Prostate gland (tissue), 2 donors: ENCODE measurements around the gene CHST3. TPM values are rescaled to one million over a fixed set of nuclear protein-coding genes. Genes with fewer than 3 reads are reported as not detected.
"Not testable (repeated sequence)": the region's sequence is repeated elsewhere in the genome, so short reads cannot be mapped to it uniquely, and the experiment has no call there.

Source experiments
- DNase-seq: peaks from one replicate; pipeline ENCODE4 v3.0.0-alpha.2; 2019; ENCODE audit warnings: low spot score
- H3K27ac ChIP-seq, 2 donors: fragments of 200-600 bp; sonication (generic); 2 replicates each; pipeline ENCODE4 v1.5.1; 2017 to 2019
- H3K27me3 ChIP-seq: fragments of 200-600 bp; sonication (generic); replicated peaks from 2 replicates; pipeline ENCODE4 v1.5.1; 2019; ENCODE audit not compliant: insufficient read depth
- H3K36me3 ChIP-seq, 2 donors: fragments of 200-600 bp; sonication (generic); 1 replicate in 1 of 2; 2 replicates in 1 of 2; pipeline versions ENCODE4 v1.5.1 to v1.8.1; 2017 to 2019
- H3K4me1 ChIP-seq: fragments of 200-600 bp; sonication (generic); replicated peaks from 2 replicates; pipeline ENCODE4 v1.5.1; 2019
- H3K4me3 ChIP-seq, 2 donors: fragments of 200-600 bp; sonication (generic); 2 replicates each; pipeline ENCODE4 v1.5.1; 2017 to 2019
- H3K9me3 ChIP-seq: fragments of 200-600 bp; sonication (generic); 2 replicates; pipeline ENCODE4 v1.5.1; 2017
- CTCF ChIP-seq, 4 experiments: fragments of 200-600 bp in 2 of 4; fragments of 450-650 bp in 2 of 4; sonication (generic) in 2 of 4; IDR thresholded peaks; 1 replicate in 3 of 4; 2 replicates in 1 of 4; pipeline ENCODE4 v1.5.1; 2016 to 2019; ENCODE audit warnings: antibody characterized with exemption in 4 of 4, mild to moderate bottlenecking in 2 of 4, moderate library complexity in 2 of 4
- POLR2A ChIP-seq: fragments of 450-650 bp; IDR thresholded peaks from one replicate; pipeline ENCODE4 v1.6.1; 2016; ENCODE audit warnings: antibody characterized with exemption, mild to moderate bottlenecking
- POLR2AphosphoS5 ChIP-seq: sonication (generic); formaldehyde crosslinking; IDR thresholded peaks from one replicate; pipeline ENCODE4 v1.6.1; 2017; ENCODE audit warnings: antibody characterized with exemption
- WGBS: methylation state at CpG from one replicate; pipeline ENCODE4 v1.1.5; 2018; 5-methylcytosine and 5-hydroxymethylcytosine counted together
- intact Hi-C: fragments of 100-400 bp; cut with DNase I; formaldehyde crosslinking; loops from one replicate; pipeline ENCODE4 v1.14.2; 2022
- total RNA-seq, 2 donors: library from RNA; depleted of rRNA; stranded (reverse); fragments of >200 nt; gene quantifications; one replicate each; pipeline ENCODE4 v1.1.0, GENCODE V29; 2016

The CHST3 gene
- total RNA-seq, 2 donors from 2014 or later = 16.5 to 197 TPM

- H3K4me3 ChIP-seq = no peak overlapping the region
- no peak for TF ChIP-seq POLR2A
- no peak for TF ChIP-seq CTCF (IDR thresholded peaks at IDR 0.05)
- TF ChIP-seq POLR2AphosphoS5 = no peak
- intact Hi-C loops = no loop called here
- 90% methylated on average over 9 of the region's 9 CpGs for WGBS
- no peaks in the 10 kb centered on the region for H3K9me3 ChIP-seq
- H3K27me3 ChIP-seq = no peaks in the 10 kb centered on the region
- peak overlapping the region in 1 of 2 donors; percentile 68 for H3K27ac ChIP-seq
- DNase-seq = no peak
- H3K4me1 ChIP-seq = peaks cover 9% of the 10 kb centered on the region
- no peaks in the 10 kb centered on the region for H3K36me3 ChIP-seq
These were observed 9.7 kb downstream of the CHST3 start for GRCh38 chr10:71973777-71974488.

GRCh38 chr10:71974489-71975021 is 10.4 kb downstream of the CHST3 start:
- Histone ChIP-seq H3K27ac (peak overlapping the region in 1 of 2 donors; percentile 68), H3K4me1 (peaks cover 9% of the 10 kb centered on the region), H3K36me3 (no peaks in the 10 kb centered on the region), H3K4me3 (no peak overlapping the region), H3K27me3 (no peaks in the 10 kb centered on the region), H3K9me3 (no peaks in the 10 kb centered on the region)
- TF ChIP-seq CTCF (IDR thresholded peaks at IDR 0.05) (no peak), POLR2A (no peak), POLR2AphosphoS5 (no peak)
- intact Hi-C loops = no loop called here
- WGBS = 66% methylated on average over 6 of the region's 6 CpGs
- no peak for DNase-seq

- H3K4me3 ChIP-seq = no peak overlapping the region
- DNase-seq = peak; percentile 55
- no peaks in the 10 kb centered on the region for H3K36me3 ChIP-seq
- H3K4me1 ChIP-seq = peaks cover 9% of the 10 kb centered on the region
- 50% methylated on average over 14 of the region's 15 CpGs for WGBS
- TF ChIP-seq POLR2A (no peak), CTCF (IDR thresholded peaks at IDR 0.05) (no peak), POLR2AphosphoS5 (no peak)
- H3K9me3 ChIP-seq = no peaks in the 10 kb centered on the region
- intact Hi-C loops = no loop called here
- H3K27me3 ChIP-seq = no peaks in the 10 kb centered on the region
- H3K27ac ChIP-seq = peak overlapping the region; percentile 59 to 68
These were observed 11.1 kb downstream of the CHST3 start for GRCh38 chr10:71975087-71975870.

GRCh38 chr10:71975871-71976725 is 11.9 kb downstream of the CHST3 start:
- TF ChIP-seq POLR2AphosphoS5 (peak; percentile 42), CTCF (IDR thresholded peaks at IDR 0.05) (no peak), POLR2A (no peak)
- Histone ChIP-seq H3K27ac (peak overlapping the region; percentile 59 to 68), H3K9me3 (no peaks in the 10 kb centered on the region), H3K4me3 (no peak overlapping the region), H3K36me3 (no peaks in the 10 kb centered on the region), H3K4me1 (peaks cover 15% of the 10 kb centered on the region), H3K27me3 (no peaks in the 10 kb centered on the region)
- WGBS = 27% methylated on average over 12 of the region's 12 CpGs
- DNase-seq = peak; percentile 40
- intact Hi-C loops = no loop called here

- H3K9me3 ChIP-seq, intact Hi-C loops, H3K27me3 ChIP-seq, H3K27ac ChIP-seq, H3K36me3 ChIP-seq, H3K4me3 ChIP-seq, DNase-seq: not testable (repeated sequence)
- WGBS = 95% methylated on average over 1 of the region's 1 CpG
- H3K4me1 ChIP-seq = peaks cover 16% of the 10 kb centered on the region
These were observed 13.4 kb downstream of the CHST3 start for GRCh38 chr10:71977614-71977903.
